ENCODE results near the gene COX7A1.

The COX7A1 gene

DNA sequence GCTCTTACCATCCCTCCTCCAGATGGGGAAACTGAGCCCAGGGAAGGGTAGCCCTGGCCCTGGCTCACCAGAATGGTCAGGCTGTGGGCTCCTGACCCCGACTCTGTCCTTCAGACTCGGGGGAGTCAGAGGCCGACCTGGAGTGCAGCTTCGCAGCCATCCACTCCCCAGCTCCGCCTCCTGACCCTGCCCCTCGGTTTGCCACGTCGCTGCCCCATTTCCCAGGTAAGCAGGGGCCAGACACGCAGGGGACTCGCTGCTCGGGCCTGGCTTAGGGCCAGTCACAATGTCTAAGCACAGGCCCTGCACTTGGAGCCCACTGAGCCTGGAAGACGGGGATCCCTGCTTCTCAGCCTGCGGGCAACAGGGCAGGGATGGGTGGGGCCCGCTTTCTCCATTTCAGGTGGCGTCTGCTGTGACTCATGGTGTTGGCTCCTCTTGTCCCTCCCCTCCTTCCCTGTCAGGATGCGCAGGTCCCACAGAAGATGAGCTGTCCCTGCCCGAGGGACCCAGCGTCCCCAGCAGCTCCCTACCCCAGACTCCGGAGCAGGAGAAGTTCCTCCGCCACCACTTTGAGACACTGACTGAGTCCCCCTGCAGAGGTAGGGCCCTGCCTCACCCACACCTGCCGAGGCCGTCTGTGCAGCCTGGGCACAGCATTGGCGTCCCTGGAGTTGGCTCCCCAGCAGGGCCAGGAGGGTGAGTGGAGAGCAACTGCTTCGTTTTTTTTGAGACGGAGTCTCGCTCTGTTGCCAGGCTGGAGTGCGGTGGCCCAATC, 50.5 kb downstream of the COX7A1 start:
- Histone ChIP-seq H3K4me3 (ENCODE audit: low read length in 2 of 2) (no peak overlapping the region), H3K27me3 (ENCODE audit: control insufficient read depth in 2 of 2, insufficient read depth in 2 of 2, low read length in 2 of 2) (no peaks in the 10 kb centered on the region), H3K36me3 (ENCODE audit: control insufficient read depth in 2 of 2, insufficient read depth in 2 of 2, low read length in 2 of 2) (no peaks in the 10 kb centered on the region), H3K4me1 (ENCODE audit: control insufficient read depth in 2 of 2, insufficient read depth in 2 of 2, low read length in 2 of 2) (no peaks in the 10 kb centered on the region), H3K27ac (ENCODE audit: low read depth in 2 of 2, low read length in 2 of 2) (no peak overlapping the region), H3K9me3 (ENCODE audit: control insufficient read depth in 2 of 2, low read length in 2 of 2) (no peaks in the 10 kb centered on the region), H3K9ac (ENCODE audit: low read depth in 1 of 2, low read length in 2 of 2) (no peak overlapping the region)

Data from mucosa of rectum (tissue), 2 donors.